VCaP (cell line): ENCODE data around the gene DENND4A.

Experiments used
- H3K27ac ChIP-seq: fragments of 450-650 bp; 2 replicates; pipeline ENCODE4 v1.5.1; 2017
- CTCF ChIP-seq: fragments of 450-650 bp; conservative IDR thresholded peaks from 2 replicates; pipeline ENCODE4 v1.5.1; 2017; ENCODE audit warnings: mild to moderate bottlenecking, moderate library complexity

Gene DENND4A

DNA sequence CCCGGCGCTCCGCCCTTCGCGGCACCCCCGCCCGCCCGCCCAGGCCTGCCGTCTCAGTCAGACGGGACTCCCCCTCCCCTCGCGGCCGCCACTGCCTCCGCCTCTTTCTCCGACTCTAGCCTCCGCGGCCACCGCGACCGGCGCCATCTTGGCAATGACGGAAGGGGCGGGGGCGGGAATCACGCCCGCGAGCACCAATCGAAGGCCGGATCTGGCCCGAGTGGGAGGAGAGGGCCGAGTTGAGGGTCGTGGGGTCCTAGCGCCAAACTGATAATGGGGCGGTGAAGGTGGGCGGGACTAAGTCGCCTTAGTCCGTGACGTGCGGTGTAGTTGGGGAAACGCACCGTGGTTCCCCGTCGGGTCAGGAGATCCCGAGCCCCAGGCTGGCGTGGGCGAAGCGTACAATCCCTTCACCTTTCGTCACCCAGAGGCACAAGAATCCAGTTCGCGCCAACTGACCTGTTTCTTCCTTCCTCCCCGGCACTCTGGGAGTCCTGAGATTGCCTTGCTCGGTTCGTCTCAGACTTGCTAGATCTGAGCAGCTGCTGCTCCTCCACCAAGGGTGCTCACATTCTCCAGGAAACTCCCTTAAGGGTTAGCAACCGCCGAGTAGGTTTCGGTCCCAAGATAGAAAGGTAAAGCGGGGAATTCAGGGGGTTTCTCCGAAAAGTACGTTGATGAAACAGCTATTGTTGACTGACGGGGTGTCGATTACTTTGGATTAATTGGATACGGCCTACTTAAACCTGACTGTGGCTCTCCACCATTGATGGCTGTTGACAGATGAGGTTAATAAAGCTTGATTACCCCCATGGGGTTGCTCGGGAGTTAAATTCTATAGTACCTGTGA is at the start of gene DENND4A:
DENND4A (minus strand) TSS at position 156 of the 850 bp plus-strand sequence. CDS start 35,843 bp downstream, outside the sequence.
- peak within 1 kb of the TSS; percentile 88 for H3K27ac ChIP-seq
- TF ChIP-seq CTCF: no peak

DNA sequence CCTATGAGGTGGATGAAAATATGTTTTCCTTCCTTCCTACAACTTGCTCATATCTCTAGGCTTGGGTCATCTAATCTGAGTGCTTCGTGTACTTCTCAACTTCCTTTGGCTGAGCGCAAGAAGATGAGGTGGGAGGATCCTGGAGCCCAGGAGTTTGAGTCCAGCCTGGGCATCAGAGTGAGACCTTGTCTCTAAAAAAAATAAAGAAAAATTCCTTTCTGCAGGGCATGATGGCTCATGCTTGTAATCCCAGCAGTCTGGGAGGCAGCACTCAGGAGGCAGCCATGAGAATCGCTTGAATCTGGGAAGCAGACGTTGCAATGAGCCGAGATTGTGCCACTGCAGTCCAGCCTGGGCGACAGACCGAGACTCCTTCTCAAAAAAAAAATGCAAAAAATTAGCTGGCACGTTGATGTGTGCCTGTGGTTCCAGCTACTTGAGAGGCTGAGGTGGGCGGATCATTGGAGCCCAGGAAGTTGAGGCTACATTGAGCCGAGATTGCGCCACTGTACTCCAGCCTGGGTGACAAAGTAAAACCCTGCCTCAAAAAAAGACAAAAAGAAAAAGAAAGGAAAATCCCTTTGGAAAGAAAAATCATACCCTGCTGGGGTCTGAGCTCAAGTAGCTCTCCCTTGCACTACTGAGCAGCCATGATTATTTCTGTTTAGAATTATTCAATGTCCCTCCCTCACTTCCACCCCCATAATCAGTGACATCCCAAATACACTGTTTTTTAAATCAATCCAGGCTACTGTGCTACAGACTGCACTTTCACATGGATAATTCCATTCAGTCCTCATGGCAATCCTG is 49.2 kb upstream of the DENND4A start:
- peak overlapping the region; percentile 18; the same call in 1 of the 2 replicates for H3K27ac ChIP-seq
- no peak for TF ChIP-seq CTCF

GRCh38 chr15:65839985-65840384 is 47.9 kb upstream of the DENND4A start:
- TF ChIP-seq CTCF: no peak
- no peak overlapping the region for H3K27ac ChIP-seq

- TF ChIP-seq CTCF: no peak
These were observed 47.3 kb upstream of the DENND4A start for GRCh38 chr15:65839354-65839901.

DNA sequence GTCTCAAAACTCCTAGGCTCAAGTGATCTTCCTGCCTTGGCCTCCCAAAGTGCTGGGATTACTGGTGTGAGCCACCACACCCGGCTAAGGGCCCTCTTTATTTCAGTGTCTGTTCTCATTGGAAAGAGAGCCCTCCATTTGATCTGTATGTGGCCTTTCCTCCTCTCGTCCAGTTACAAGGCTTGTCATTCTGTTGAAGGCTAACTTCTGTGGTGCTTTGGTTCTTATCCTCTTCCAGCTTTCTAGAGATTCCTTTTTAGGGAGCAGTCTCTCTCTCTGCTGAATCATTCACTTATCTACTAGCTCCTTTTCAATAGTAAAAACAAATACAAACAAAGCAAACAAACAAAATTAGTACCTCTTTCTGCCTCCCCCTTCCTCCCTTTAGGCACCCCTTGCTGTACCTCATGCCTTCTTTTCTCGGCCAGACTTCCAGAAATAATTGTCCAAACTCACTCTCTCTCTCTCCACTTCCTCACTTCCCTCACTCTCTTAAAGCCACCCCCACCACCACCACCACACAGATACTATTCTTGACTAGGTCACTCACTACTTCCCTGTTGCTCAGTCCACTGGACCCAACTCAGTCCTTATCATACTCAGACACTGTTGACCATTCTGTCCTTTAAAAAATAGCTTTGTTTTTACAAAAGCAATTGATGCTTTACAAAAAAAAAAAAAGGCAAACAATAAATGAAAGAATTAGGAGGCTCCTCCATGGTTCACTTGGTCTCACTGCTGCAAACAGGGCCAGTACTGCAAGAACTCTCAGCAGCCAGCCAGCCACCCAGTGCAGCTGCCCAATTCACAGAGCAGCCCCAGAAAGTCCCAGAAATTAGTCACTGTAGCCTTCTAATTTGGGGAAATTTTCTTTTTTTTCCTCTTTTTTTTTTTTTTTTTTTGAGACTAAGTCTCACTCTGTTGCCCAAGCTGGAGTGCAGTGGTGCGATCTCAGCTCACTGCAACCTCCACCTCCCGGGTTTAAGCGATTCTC is 45.5 kb upstream of the DENND4A start:
- no peak for TF ChIP-seq CTCF

More at GRCh38 chr15:65839354-65839901, 47.3 kb upstream of the DENND4A start:
- H3K27ac ChIP-seq: no peak overlapping the region

GRCh38 chr15:65836665-65837064 is 44.6 kb upstream of the DENND4A start:
- peak overlapping the region; percentile 96; the same call in 1 of the 2 replicates for H3K27ac ChIP-seq
- TF ChIP-seq CTCF: no peak

More for the DNA sequence above, 45.5 kb upstream of the DENND4A start:
- no peak overlapping the region for H3K27ac ChIP-seq
